Germinal center (tissue), 1 donor: Measurements from ENCODE around the gene SCIN.
"Not testable (repeated sequence)": the region's sequence is repeated elsewhere in the genome, so short reads cannot be mapped to it uniquely, and the experiment has no call there.

ENCODE experiments used
- DNase-seq: peaks from one replicate; pipeline ENCODE4 v3.0.0; 2012; ENCODE audit warnings: mixed read lengths, low spot score

The SCIN gene

GRCh38 chr7:12570534-12571461 is at the start of gene SCIN:
SCIN (plus strand) TSS chr7:12570720; CDS start chr7:12570787, 67 bp downstream.
- DNase-seq: peak; percentile 4

GRCh38 chr7:12524794-12525386 is 45.6 kb upstream of the SCIN start:
- DNase-seq: no peak

- DNase-seq: not testable (repeated sequence)
Measured at GRCh38 chr7:12526693-12527092, 43.8 kb upstream of the SCIN start.

- not testable (repeated sequence) for DNase-seq
Measured at GRCh38 chr7:12527670-12528069, 42.9 kb upstream of the SCIN start.

GRCh38 chr7:12529971-12530710 is 40.4 kb upstream of the SCIN start:
- no peak for DNase-seq

GRCh38 chr7:12531784-12532183 is 38.7 kb upstream of the SCIN start:
- DNase-seq: no peak

GRCh38 chr7:12534046-12534445 is 36.5 kb upstream of the SCIN start:
- DNase-seq: no peak

- DNase-seq: no peak
Measured at GRCh38 chr7:12539681-12540080, 30.8 kb upstream of the SCIN start.

- no peak for DNase-seq
Measured at GRCh38 chr7:12540850-12541249, 29.7 kb upstream of the SCIN start.

GRCh38 chr7:12543586-12543985 is 26.9 kb upstream of the SCIN start:
- DNase-seq: no peak

- DNase-seq: no peak
Measured at GRCh38 chr7:12549106-12549505, 21.4 kb upstream of the SCIN start.

GRCh38 chr7:12550956-12551355 is 19.6 kb upstream of the SCIN start:
- no peak for DNase-seq

- no peak for DNase-seq
Measured at GRCh38 chr7:12552876-12553275, 17.6 kb upstream of the SCIN start.

GRCh38 chr7:12553416-12553815 is 17.1 kb upstream of the SCIN start:
- no peak for DNase-seq

GRCh38 chr7:12554351-12554750 is 16.2 kb upstream of the SCIN start:
- no peak for DNase-seq

GRCh38 chr7:12554872-12555271 is 15.6 kb upstream of the SCIN start:
- DNase-seq: no peak

- DNase-seq: not testable (repeated sequence)
Measured at GRCh38 chr7:12555695-12556094, 14.8 kb upstream of the SCIN start.

GRCh38 chr7:12556139-12556792 is 14.3 kb upstream of the SCIN start:
- not testable (repeated sequence) for DNase-seq

GRCh38 chr7:12557282-12557681 is 13.2 kb upstream of the SCIN start:
- no peak for DNase-seq

- DNase-seq: no peak
Measured at GRCh38 chr7:12564996-12565764, 5.3 kb upstream of the SCIN start.

- no peak for DNase-seq
Measured at GRCh38 chr7:12565873-12566272, 4.6 kb upstream of the SCIN start.
